Ovary (tissue), 3 donors: ENCODE results near the gene ZSWIM6.

ENCODE experiments used
- POLR2A ChIP-seq: fragments of 450-650 bp; IDR thresholded peaks from one replicate; pipeline ENCODE4 v1.6.1; 2017; ENCODE audit warnings: antibody characterized with exemption, mild to moderate bottlenecking, moderate library complexity
- TF ChIP-seq, protein P1 (sequence below), 3 donors: fragments of 450-650 bp in 2 of 3; fragments of 200-600 bp in 1 of 3; IDR thresholded peaks; one replicate each; pipeline versions ENCODE4 v1.5.1 to v1.8.0; 2016 to 2022; ENCODE audit warnings: antibody characterized with exemption in 3 of 3, mild to moderate bottlenecking in 1 of 3
- donor health status: DM: no; HTN: no; CAD: no.

DNA sequence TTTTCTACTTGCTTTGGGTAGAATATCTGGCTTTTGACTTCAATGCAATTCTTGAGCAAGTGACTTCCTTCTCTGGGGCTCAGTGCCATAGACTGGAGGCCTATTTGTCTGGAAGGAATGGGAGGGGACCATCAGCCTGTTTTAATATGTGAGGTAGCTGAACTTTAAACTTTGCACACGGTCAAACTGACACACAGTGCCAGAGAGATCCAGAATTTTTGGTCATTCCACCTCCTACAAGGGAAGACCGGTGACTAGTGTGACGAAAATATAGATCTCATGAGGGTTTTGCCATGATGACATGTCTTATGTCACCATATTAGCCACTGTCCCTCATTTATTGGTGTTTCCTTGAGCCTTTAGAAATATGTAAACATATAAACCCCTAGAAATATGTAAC is 44.6 kb upstream of the ZSWIM6 start:
- TF ChIP-seq, protein P1, sequence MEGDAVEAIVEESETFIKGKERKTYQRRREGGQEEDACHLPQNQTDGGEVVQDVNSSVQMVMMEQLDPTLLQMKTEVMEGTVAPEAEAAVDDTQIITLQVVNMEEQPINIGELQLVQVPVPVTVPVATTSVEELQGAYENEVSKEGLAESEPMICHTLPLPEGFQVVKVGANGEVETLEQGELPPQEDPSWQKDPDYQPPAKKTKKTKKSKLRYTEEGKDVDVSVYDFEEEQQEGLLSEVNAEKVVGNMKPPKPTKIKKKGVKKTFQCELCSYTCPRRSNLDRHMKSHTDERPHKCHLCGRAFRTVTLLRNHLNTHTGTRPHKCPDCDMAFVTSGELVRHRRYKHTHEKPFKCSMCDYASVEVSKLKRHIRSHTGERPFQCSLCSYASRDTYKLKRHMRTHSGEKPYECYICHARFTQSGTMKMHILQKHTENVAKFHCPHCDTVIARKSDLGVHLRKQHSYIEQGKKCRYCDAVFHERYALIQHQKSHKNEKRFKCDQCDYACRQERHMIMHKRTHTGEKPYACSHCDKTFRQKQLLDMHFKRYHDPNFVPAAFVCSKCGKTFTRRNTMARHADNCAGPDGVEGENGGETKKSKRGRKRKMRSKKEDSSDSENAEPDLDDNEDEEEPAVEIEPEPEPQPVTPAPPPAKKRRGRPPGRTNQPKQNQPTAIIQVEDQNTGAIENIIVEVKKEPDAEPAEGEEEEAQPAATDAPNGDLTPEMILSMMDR (IDR thresholded peaks at IDR 0.05), result no peak
- no peak for TF ChIP-seq POLR2A
